Measurements from ENCODE around the gene RNF138.
"Not testable (repeated sequence)": the region's sequence is repeated elsewhere in the genome, so short reads cannot be mapped to it uniquely, and the experiment has no call there.

Gene RNF138

GRCh38 chr18:32091724-32092421 lies at the start of gene RNF138:
Gene RNF138, plus strand, starts transcription at chr18:32091874. Its CDS starts 903 bp downstream, at chr18:32092777.
- in situ Hi-C loops (cut with HindIII; ENCODE audit: low sequenced_read_pairs) = no loop called here

GRCh38 chr18:32042337-32042736 lies 49.3 kb upstream of the RNF138 start:
- in situ Hi-C loops (cut with HindIII; ENCODE audit: low sequenced_read_pairs) = no loop called here

GRCh38 chr18:32048507-32049091 lies 43.1 kb upstream of the RNF138 start:
- in situ Hi-C loops (cut with HindIII; ENCODE audit: low sequenced_read_pairs) = no loop called here

GRCh38 chr18:32049393-32050171 lies 42.1 kb upstream of the RNF138 start:
- in situ Hi-C loops (cut with HindIII; ENCODE audit: low sequenced_read_pairs) = no loop called here

- in situ Hi-C loops (cut with HindIII; ENCODE audit: low sequenced_read_pairs) = no loop called here
Measured at GRCh38 chr18:32056613-32057358, 34.9 kb upstream of the RNF138 start.

- in situ Hi-C loops (cut with HindIII; ENCODE audit: low sequenced_read_pairs) = no loop called here
Measured at GRCh38 chr18:32057624-32058165, 34.0 kb upstream of the RNF138 start.

GRCh38 chr18:32060026-32060425 lies 31.6 kb upstream of the RNF138 start:
- in situ Hi-C loops (cut with HindIII; ENCODE audit: low sequenced_read_pairs) = no loop called here

- in situ Hi-C loops (cut with HindIII; ENCODE audit: low sequenced_read_pairs) = no loop called here
Measured at GRCh38 chr18:32067375-32068167, 24.1 kb upstream of the RNF138 start.

- in situ Hi-C loops (cut with HindIII; ENCODE audit: low sequenced_read_pairs) = no loop called here
Measured at GRCh38 chr18:32072321-32072720, 19.4 kb upstream of the RNF138 start.

- in situ Hi-C loops (cut with HindIII; ENCODE audit: low sequenced_read_pairs) = no loop called here
Measured at GRCh38 chr18:32074206-32074605, 17.5 kb upstream of the RNF138 start.

GRCh38 chr18:32078845-32079244 lies 12.8 kb upstream of the RNF138 start:
- in situ Hi-C loops (cut with HindIII; ENCODE audit: low sequenced_read_pairs) = no loop called here

GRCh38 chr18:32081881-32082280 lies 9.8 kb upstream of the RNF138 start:
- in situ Hi-C loops (cut with HindIII; ENCODE audit: low sequenced_read_pairs) = no loop called here

- in situ Hi-C loops (cut with HindIII; ENCODE audit: low sequenced_read_pairs) = no loop called here
Measured at GRCh38 chr18:32083781-32084180, 7.9 kb upstream of the RNF138 start.

- in situ Hi-C loops (cut with HindIII; ENCODE audit: low sequenced_read_pairs) = no loop called here
Measured at GRCh38 chr18:32086881-32087280, 4.8 kb upstream of the RNF138 start.

- in situ Hi-C loops (cut with HindIII; ENCODE audit: low sequenced_read_pairs) = not testable (repeated sequence)
Measured at GRCh38 chr18:32090831-32091230, 843 bp upstream of the RNF138 start.

GRCh38 chr18:32091325-32091723 lies 350 bp upstream of the RNF138 start:
- in situ Hi-C loops (cut with HindIII; ENCODE audit: low sequenced_read_pairs) = no loop called here

- in situ Hi-C loops (cut with HindIII; ENCODE audit: low sequenced_read_pairs) = no loop called here
Measured at GRCh38 chr18:32092422-32093101, 888 bp downstream of the RNF138 start.

GRCh38 chr18:32093102-32093511 lies 1.4 kb downstream of the RNF138 start:
- in situ Hi-C loops (cut with HindIII; ENCODE audit: low sequenced_read_pairs) = no loop called here

- in situ Hi-C loops (cut with HindIII; ENCODE audit: low sequenced_read_pairs) = no loop called here
Measured at GRCh38 chr18:32093523-32093922, 1.8 kb downstream of the RNF138 start.
